ENCODE data around the gene NPVF. TPM values are rescaled to one million over a fixed set of nuclear protein-coding genes. Genes with fewer than 3 reads are reported as not detected.

Gene NPVF
- total and polyA plus RNA-seq, 2 of the 8 experiments (the other 6 are each of a cell fraction or from before 2014, with no cell fraction given) = not detected

- peak overlapping the region in 3 of 4 experiments; percentile 20 to 68 (median 20); a peak in 3 of 7 replicates for H3K9ac ChIP-seq (replicated peaks in 1 of 4; ENCODE audit: extremely low read depth in 1 of 4, low read depth in 3 of 4, low read length in 3 of 4)
- no peak overlapping the region; the same call in 1 of the 2 replicates for H2BK12ac ChIP-seq (ENCODE audit: low read depth, low read length)
- peak overlapping the region; percentile 38 for H4K5ac ChIP-seq (ENCODE audit: insufficient read length, low read depth, low read length)
- H3K27me3 ChIP-seq (replicated peaks in 1 of 4; ENCODE audit: control insufficient read depth in 3 of 4, extremely low read depth in 1 of 4, insufficient read depth in 3 of 4, low read length in 3 of 4) = peaks cover 0 to 4% (median 3%) of the 10 kb centered on the region in 4 experiments; a peak in 5 of 7 replicates
- no peak overlapping the region for H3K4ac ChIP-seq (replicated peaks; ENCODE audit: insufficient read length, low read depth, low read length)
- H3K79me2 ChIP-seq (ENCODE audit: control insufficient read depth in 1 of 2, insufficient read depth in 2 of 2, low read length in 2 of 2) = no peaks in the 10 kb centered on the region
- no peaks in the 10 kb centered on the region for H3K9me3 ChIP-seq (ENCODE audit: insufficient read depth in 2 of 2, low read depth in 1 of 2, low read length in 1 of 2)
- FAIRE-seq (no peak), DNase-seq (ENCODE audit: low read depth in 1 of 2, low spot score in 2 of 2) (peak; percentile 87 to 100)
- no peak overlapping the region for H2BK120ac ChIP-seq (replicated peaks; ENCODE audit: low read depth, low read length)
- peaks cover 0 to 6% (median 5%) of the 10 kb centered on the region in 4 experiments; a peak in 5 of 7 replicates for H3K4me1 ChIP-seq (replicated peaks in 1 of 4; ENCODE audit: control insufficient read depth in 3 of 4, insufficient read depth in 4 of 4, low read length in 3 of 4)
- H2AFZ ChIP-seq (ENCODE audit: low read length) = peak overlapping the region; percentile 94
- peak overlapping the region; percentile 75 to 84 for H3K4me2 ChIP-seq (ENCODE audit: insufficient read depth in 1 of 2, low read depth in 2 of 2, low read length in 2 of 2)
- peak overlapping the region; percentile 37; the same call in 1 of the 2 replicates for H2BK5ac ChIP-seq (ENCODE audit: low read depth, low read length)
- no peak overlapping the region for H3K14ac ChIP-seq (ENCODE audit: insufficient read length)
- POLR2A ChIA-PET (ENCODE audit: partially characterized antibody) = interaction anchor here (1.1 to 2.1 kb wide), 3 partner anchors 9 to 55 kb away, joined by 4 to 13 read pairs (median 4); partner anchors contain the start of gene CYCS
- H3K79me1 ChIP-seq (ENCODE audit: low read depth, low read length) = no peaks in the 10 kb centered on the region
- peak overlapping the region; percentile 67 to 80 (median 73) for H3K4me3 ChIP-seq (ENCODE audit: extremely low read depth in 1 of 4, insufficient read depth in 2 of 4, low read depth in 3 of 4, low read length in 4 of 4)
- no peak overlapping the region for H2BK15ac ChIP-seq (ENCODE audit: low read length)
- H4K91ac ChIP-seq (replicated peaks; ENCODE audit: insufficient read length, low read length) = no peak overlapping the region
- H3K18ac ChIP-seq (ENCODE audit: extremely low read depth, low read length) = peak overlapping the region; percentile 81
- H3K23me2 ChIP-seq (ENCODE audit: low read depth, low read length) = peaks cover 5% of the 10 kb centered on the region; the same call in 1 of the 2 replicates
- H3K36me3 ChIP-seq (ENCODE audit: control insufficient read depth in 2 of 4, insufficient read depth in 4 of 4, low read length in 3 of 4) = no peaks in the 10 kb centered on the region
- CTCF ChIA-PET (ENCODE audit: partially characterized antibody) = interaction anchor here (0.6 to 1.4 kb wide), 13 partner anchors 9 to 700 kb away, joined by 3 to 8 read pairs (median 3); no protein-coding TSS in a partner anchor
- H3K56ac ChIP-seq (replicated peaks; ENCODE audit: insufficient read length, low read depth, low read length) = no peak overlapping the region
- no peak overlapping the region for H3K27ac ChIP-seq (ENCODE audit: low read depth, low read length)
- WGBS, 2 experiments (ENCODE audit: extremely low coverage in 1 of 2, insufficient coverage in 1 of 2, insufficient read length in 1 of 2, insufficient replicate concordance in 2 of 2, low coverage in 1 of 2, low lambda C conversion rate in 2 of 2, missing lambda C conversion rate in 1 of 2) = 11% methylated on average over 22 of the region's 74 CpGs; no CpG with 5 or more reads in 1 of the 2 experiments
- H3K23ac ChIP-seq (ENCODE audit: insufficient read length) = no peak overlapping the region
- no peaks in the 10 kb centered on the region for H4K20me1 ChIP-seq (replicated peaks in 1 of 2; ENCODE audit: control insufficient read depth in 1 of 2, insufficient read depth in 2 of 2, low read length in 2 of 2)
- H2BK20ac ChIP-seq (ENCODE audit: low read length) = no peak overlapping the region
- no peak overlapping the region for H2AK5ac ChIP-seq (ENCODE audit: low read depth, low read length)
- H4K8ac ChIP-seq (ENCODE audit: extremely low read depth, insufficient read depth, low read length) = peak overlapping the region; percentile 94; the same call in 1 of the 2 replicates
- TF ChIP-seq HDAC2 (IDR thresholded peaks at IDR 0.05; ENCODE audit: borderline replicate concordance in 1 of 2, low read depth in 2 of 2, low read length in 2 of 2) (no peak), BCL11A (IDR thresholded peaks at IDR 0.05; ENCODE audit: low read depth in 2 of 2, low read length in 2 of 2) (no peak), CBX8 (IDR thresholded peaks at IDR 0.05; ENCODE audit: borderline replicate concordance, low read depth, low read length) (no peak), JUN (IDR thresholded peaks at IDR 0.05; ENCODE audit: low read depth, low read length) (no peak)
Measured at GRCh38 chr7:25179771-25180591, 48.3 kb downstream of the NPVF start.

Data from H1 (cell line).